ENCODE data around the gene PAWR. TPM values are rescaled to one million over a fixed set of nuclear protein-coding genes. Genes with fewer than 3 reads are reported as not detected.
"Not testable (repeated sequence)": the region's sequence is repeated elsewhere in the genome, so short reads cannot be mapped to it uniquely, and the experiment has no call there.

PAWR gene
- total RNA-seq, 1 experiment from 2014 or later: 204 TPM

DNA sequence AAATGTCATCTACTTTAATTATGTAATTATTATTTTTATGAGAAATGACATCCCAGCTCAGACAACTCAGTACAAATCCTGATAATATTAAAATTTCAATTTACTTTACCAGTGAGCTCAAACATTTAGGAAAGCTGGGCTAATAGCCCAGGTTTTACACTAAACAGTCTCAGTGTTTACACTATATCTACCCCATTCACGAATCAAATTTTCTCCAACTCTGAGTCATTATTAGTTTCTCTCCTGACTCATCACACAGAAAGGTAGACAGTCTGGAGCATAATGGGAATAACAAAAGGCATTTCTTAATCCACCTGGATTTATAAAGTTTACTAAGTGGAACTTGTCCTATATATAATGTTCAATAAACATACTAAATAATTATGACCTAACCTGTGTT lies 5.7 kb downstream of the PAWR start:
- peak overlapping the region; percentile 75 for H3K4me3 Mint-ChIP-seq (ENCODE audit: low read depth, unreplicated experiment)

GRCh38 chr12:79684338-79684737 lies 6.4 kb downstream of the PAWR start:
- intact Hi-C loops (cut with micrococcal nuclease; ENCODE audit: unreplicated experiment): loop anchor here (2.0 to 5.0 kb wide), 2 partner anchors 14 to 37 kb away; no protein-coding TSS in a partner anchor
- DNase-seq; CTCF ChIA-PET; H3K27me3 Mint-ChIP-seq (ENCODE audit: unreplicated experiment); BruUV-seq (replicated peaks); H3K9me3 Mint-ChIP-seq (ENCODE audit: low read depth, unreplicated experiment); H3K4me3 Mint-ChIP-seq (ENCODE audit: low read depth, unreplicated experiment): not testable (repeated sequence)
- peaks cover 44% of the 10 kb centered on the region for H3K4me1 Mint-ChIP-seq (ENCODE audit: low read depth, unreplicated experiment)
- peak overlapping the region; percentile 85 for H3K27ac Mint-ChIP-seq (ENCODE audit: unreplicated experiment)
- peaks cover 58% of the 10 kb centered on the region for H3K36me3 Mint-ChIP-seq (ENCODE audit: insufficient read depth, unreplicated experiment)

More for the DNA sequence above, 5.7 kb downstream of the PAWR start:
- Mint-ChIP-seq H3K36me3 (ENCODE audit: insufficient read depth, unreplicated experiment) (peaks cover 60% of the 10 kb centered on the region), H3K27ac (ENCODE audit: unreplicated experiment) (peak overlapping the region; percentile 85), H3K9me3 (ENCODE audit: low read depth, unreplicated experiment) (no peaks in the 10 kb centered on the region), H3K4me1 (ENCODE audit: low read depth, unreplicated experiment) (peaks cover 37% of the 10 kb centered on the region), H3K27me3 (ENCODE audit: unreplicated experiment) (no peaks in the 10 kb centered on the region)
- intact Hi-C loops (cut with micrococcal nuclease; ENCODE audit: unreplicated experiment): loop anchor here (2.0 kb wide), 1 partner anchor 14 kb away; no protein-coding TSS in a partner anchor
- BruUV-seq (replicated peaks): no TSS peak
- CTCF ChIA-PET: no interaction called here
- no peak for DNase-seq
- TF ChIP-seq, protein P1, sequence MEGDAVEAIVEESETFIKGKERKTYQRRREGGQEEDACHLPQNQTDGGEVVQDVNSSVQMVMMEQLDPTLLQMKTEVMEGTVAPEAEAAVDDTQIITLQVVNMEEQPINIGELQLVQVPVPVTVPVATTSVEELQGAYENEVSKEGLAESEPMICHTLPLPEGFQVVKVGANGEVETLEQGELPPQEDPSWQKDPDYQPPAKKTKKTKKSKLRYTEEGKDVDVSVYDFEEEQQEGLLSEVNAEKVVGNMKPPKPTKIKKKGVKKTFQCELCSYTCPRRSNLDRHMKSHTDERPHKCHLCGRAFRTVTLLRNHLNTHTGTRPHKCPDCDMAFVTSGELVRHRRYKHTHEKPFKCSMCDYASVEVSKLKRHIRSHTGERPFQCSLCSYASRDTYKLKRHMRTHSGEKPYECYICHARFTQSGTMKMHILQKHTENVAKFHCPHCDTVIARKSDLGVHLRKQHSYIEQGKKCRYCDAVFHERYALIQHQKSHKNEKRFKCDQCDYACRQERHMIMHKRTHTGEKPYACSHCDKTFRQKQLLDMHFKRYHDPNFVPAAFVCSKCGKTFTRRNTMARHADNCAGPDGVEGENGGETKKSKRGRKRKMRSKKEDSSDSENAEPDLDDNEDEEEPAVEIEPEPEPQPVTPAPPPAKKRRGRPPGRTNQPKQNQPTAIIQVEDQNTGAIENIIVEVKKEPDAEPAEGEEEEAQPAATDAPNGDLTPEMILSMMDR (IDR thresholded peaks at IDR 0.05; ENCODE audit: unreplicated experiment): no peak

- BruUV-seq (replicated peaks): no TSS peak
- Mint-ChIP-seq H3K4me1 (ENCODE audit: low read depth, unreplicated experiment) (peaks cover 60% of the 10 kb centered on the region), H3K27me3 (ENCODE audit: unreplicated experiment) (no peaks in the 10 kb centered on the region), H3K9me3 (ENCODE audit: low read depth, unreplicated experiment) (no peaks in the 10 kb centered on the region), H3K27ac (ENCODE audit: unreplicated experiment) (peak overlapping the region; percentile 45), H3K4me3 (ENCODE audit: low read depth, unreplicated experiment) (peak overlapping the region; percentile 49), H3K36me3 (ENCODE audit: insufficient read depth, unreplicated experiment) (peaks cover 47% of the 10 kb centered on the region)
- CTCF ChIA-PET: interaction anchor here (1.2 kb wide), 1 partner anchor 10 kb away, joined by 3 read pairs; no protein-coding TSS in a partner anchor
- DNase-seq: no peak
- intact Hi-C loops (cut with micrococcal nuclease; ENCODE audit: unreplicated experiment): loop anchor here (5.0 kb wide), 1 partner anchor 35 kb away; no protein-coding TSS in a partner anchor
- TF ChIP-seq, protein P1 (IDR thresholded peaks at IDR 0.05; ENCODE audit: unreplicated experiment): no peak
Measured at GRCh38 chr12:79682593-79682992, 8.2 kb downstream of the PAWR start.

GRCh38 chr12:79681008-79681590 lies 9.7 kb downstream of the PAWR start:
- CTCF ChIA-PET: no interaction called here
- H3K4me1 Mint-ChIP-seq (ENCODE audit: low read depth, unreplicated experiment): peaks cover 66% of the 10 kb centered on the region
- H3K4me3 Mint-ChIP-seq (ENCODE audit: low read depth, unreplicated experiment): no peak overlapping the region

More at GRCh38 chr12:79681008-79681590, 9.7 kb downstream of the PAWR start:
- no TSS peak for BruUV-seq (replicated peaks)
- TF ChIP-seq, protein P1 (IDR thresholded peaks at IDR 0.05; ENCODE audit: unreplicated experiment): no peak
- intact Hi-C loops (cut with micrococcal nuclease; ENCODE audit: unreplicated experiment): loop anchor here (5.0 kb wide), 1 partner anchor 34 kb away; no protein-coding TSS in a partner anchor
- no peaks in the 10 kb centered on the region for H3K9me3 Mint-ChIP-seq (ENCODE audit: low read depth, unreplicated experiment)
- H3K36me3 Mint-ChIP-seq (ENCODE audit: insufficient read depth, unreplicated experiment): peaks cover 32% of the 10 kb centered on the region
- H3K27ac Mint-ChIP-seq (ENCODE audit: unreplicated experiment): peak overlapping the region; percentile 45
- DNase-seq: peak; percentile 34
- no peaks in the 10 kb centered on the region for H3K27me3 Mint-ChIP-seq (ENCODE audit: unreplicated experiment)
